Colonic mucosa (tissue), 4 donors: Measurements from ENCODE around the gene CACNA2D1. TPM values are rescaled to one million over a fixed set of nuclear protein-coding genes. Genes with fewer than 3 reads are reported as not detected.

Source experiments
- DNase-seq: peaks from one replicate; pipeline ENCODE4 v3.0.0-alpha.2; 2020
- H3K27ac ChIP-seq: fragments of 200-600 bp; one replicate; pipeline ENCODE4 v1.8.0; 2021
- H3K27me3 ChIP-seq: fragments of 200-600 bp; one replicate; pipeline ENCODE4 v1.8.0; 2021
- H3K36me3 ChIP-seq: fragments of 200-600 bp; one replicate; pipeline ENCODE4 v1.8.0; 2021
- H3K4me1 ChIP-seq: fragments of 200-600 bp; one replicate; pipeline ENCODE4 v1.8.0; 2021; ENCODE audit warnings: mild to moderate bottlenecking
- H3K4me3 ChIP-seq: fragments of 200-600 bp; one replicate; pipeline ENCODE4 v1.8.0; 2021
- H3K9ac ChIP-seq, 2 donors: one replicate each; pipeline ENCODE4 v1.7.0; 2013; ENCODE audit warnings: control low read depth in 2 of 2, low read depth in 2 of 2, low read length in 2 of 2
- H3K9me3 ChIP-seq: fragments of 200-600 bp; one replicate; pipeline ENCODE4 v1.8.0; 2021
- intact Hi-C: fragments of 100-400 bp; cut with DNase I; formaldehyde crosslinking; loops from one replicate; pipeline ENCODE4 v1.14.1; 2022
- total RNA-seq, 2 donors: library from RNA; stranded (reverse); fragmentation: NEBNext Ultra II Directional in 1 of 2; extraction: Animal tissue kit (Norgen Biotek cat#: 25700) in 1 of 2; gene quantifications; one replicate each; pipeline ENCODE4 v1.2.1, GENCODE V29; 2021
- TF ChIP-seq, protein P1 (sequence below): fragments of 200-600 bp; IDR thresholded peaks from one replicate; pipeline ENCODE4 v1.8.0; 2022; ENCODE audit warnings: antibody characterized with exemption, mild to moderate bottlenecking
- donor health status: healthy.
- donor health status: DM: no; HTN: no; CAD: no.
- donor health status: DM: no; HTN: no; CAD: no.

CACNA2D1 gene
- total RNA-seq, 2 donors from 2014 or later = 1.4 to 9.3 TPM

DNA sequence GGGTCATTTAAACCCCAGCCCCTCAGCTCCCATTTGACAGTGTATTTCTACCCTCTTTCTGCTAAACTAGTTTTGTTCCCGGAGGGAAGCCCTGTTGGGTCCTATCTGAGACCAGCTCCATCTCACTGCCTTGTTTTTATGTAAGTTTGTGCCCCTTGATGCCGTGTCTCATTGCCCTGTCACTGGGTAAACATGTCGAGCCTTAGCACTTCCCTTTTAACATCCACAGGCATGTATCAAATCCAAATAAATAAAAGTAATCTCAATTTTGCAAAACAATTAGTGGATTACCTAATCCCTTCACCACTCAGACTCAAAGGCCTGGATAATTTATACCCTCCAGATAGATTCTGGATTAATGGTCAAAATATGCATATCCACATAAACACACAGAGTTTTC lies 115.7 kb downstream of the CACNA2D1 start:
- TF ChIP-seq, protein P1, sequence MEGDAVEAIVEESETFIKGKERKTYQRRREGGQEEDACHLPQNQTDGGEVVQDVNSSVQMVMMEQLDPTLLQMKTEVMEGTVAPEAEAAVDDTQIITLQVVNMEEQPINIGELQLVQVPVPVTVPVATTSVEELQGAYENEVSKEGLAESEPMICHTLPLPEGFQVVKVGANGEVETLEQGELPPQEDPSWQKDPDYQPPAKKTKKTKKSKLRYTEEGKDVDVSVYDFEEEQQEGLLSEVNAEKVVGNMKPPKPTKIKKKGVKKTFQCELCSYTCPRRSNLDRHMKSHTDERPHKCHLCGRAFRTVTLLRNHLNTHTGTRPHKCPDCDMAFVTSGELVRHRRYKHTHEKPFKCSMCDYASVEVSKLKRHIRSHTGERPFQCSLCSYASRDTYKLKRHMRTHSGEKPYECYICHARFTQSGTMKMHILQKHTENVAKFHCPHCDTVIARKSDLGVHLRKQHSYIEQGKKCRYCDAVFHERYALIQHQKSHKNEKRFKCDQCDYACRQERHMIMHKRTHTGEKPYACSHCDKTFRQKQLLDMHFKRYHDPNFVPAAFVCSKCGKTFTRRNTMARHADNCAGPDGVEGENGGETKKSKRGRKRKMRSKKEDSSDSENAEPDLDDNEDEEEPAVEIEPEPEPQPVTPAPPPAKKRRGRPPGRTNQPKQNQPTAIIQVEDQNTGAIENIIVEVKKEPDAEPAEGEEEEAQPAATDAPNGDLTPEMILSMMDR = no peak

GRCh38 chr7:82325416-82325815 lies 118.2 kb downstream of the CACNA2D1 start:
- DNase-seq = no peak
- H3K9ac ChIP-seq = no peak overlapping the region
- no peaks in the 10 kb centered on the region for H3K9me3 ChIP-seq
- intact Hi-C loops = no loop called here
- H3K36me3 ChIP-seq = no peaks in the 10 kb centered on the region
- no peak overlapping the region for H3K27ac ChIP-seq
- no peak overlapping the region for H3K4me3 ChIP-seq
- H3K4me1 ChIP-seq = no peaks in the 10 kb centered on the region
- TF ChIP-seq, protein P1 = no peak
- no peaks in the 10 kb centered on the region for H3K27me3 ChIP-seq

More for the DNA sequence above, 115.7 kb downstream of the CACNA2D1 start:
- Histone ChIP-seq H3K9me3 (no peaks in the 10 kb centered on the region), H3K4me1 (no peaks in the 10 kb centered on the region), H3K4me3 (no peak overlapping the region), H3K36me3 (no peaks in the 10 kb centered on the region), H3K27me3 (no peaks in the 10 kb centered on the region), H3K9ac (no peak overlapping the region), H3K27ac (no peak overlapping the region)
- intact Hi-C loops = no loop called here
- DNase-seq = no peak

DNA sequence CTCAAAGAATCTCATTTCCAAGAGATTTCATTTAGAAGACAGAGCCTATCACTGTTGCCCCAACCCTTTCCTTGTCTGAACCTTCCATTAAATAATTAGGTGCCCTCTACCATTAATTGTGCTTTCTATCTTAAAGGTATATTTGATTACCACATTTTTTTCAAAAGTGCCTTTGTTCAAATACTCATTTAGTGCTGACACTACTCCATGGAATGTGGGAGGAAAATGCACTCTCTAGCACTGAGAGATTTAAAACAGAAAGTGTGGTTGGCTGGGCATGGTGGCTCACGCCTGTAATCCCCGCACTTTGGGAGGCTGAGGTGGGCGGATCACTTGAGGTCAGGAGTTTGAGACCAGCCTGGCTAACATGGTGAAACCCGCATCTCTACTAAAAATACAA lies 119.8 kb downstream of the CACNA2D1 start:
- intact Hi-C loops = no loop called here
- H3K4me1 ChIP-seq = no peaks in the 10 kb centered on the region
- no peaks in the 10 kb centered on the region for H3K36me3 ChIP-seq
- H3K27ac ChIP-seq = no peak overlapping the region
- H3K27me3 ChIP-seq = no peaks in the 10 kb centered on the region
- no peak overlapping the region for H3K9ac ChIP-seq
- DNase-seq = no peak
- H3K4me3 ChIP-seq = no peak overlapping the region
- H3K9me3 ChIP-seq = no peaks in the 10 kb centered on the region
- TF ChIP-seq, protein P1 = no peak

DNA sequence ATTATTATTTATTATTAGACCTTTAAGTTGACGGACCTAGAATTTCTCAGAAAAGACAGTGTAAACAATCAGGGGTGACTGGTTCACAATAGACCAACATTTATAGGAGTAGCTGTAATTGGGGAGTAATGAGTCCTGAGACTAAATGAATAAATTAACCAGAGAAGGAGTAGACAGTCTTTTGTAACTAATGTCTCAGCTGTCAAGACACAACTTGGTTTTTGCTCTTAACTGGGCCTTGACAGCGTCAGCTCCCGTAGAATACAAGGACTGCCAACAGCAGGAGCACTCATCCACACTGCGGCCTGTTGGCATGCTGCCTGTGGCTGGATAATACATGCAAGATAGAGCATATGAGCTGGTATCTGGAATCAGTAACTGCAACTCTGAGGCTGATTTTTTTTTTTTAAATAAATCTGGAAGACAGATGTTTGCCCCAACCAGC lies 123.9 kb downstream of the CACNA2D1 start:
- Histone ChIP-seq H3K9me3 (no peaks in the 10 kb centered on the region), H3K27ac (no peak overlapping the region), H3K36me3 (no peaks in the 10 kb centered on the region), H3K9ac (no peak overlapping the region), H3K4me1 (no peaks in the 10 kb centered on the region), H3K4me3 (no peak overlapping the region), H3K27me3 (no peaks in the 10 kb centered on the region)
- intact Hi-C loops = no loop called here
- DNase-seq = peak; percentile 32
- TF ChIP-seq, protein P1 = no peak

DNA sequence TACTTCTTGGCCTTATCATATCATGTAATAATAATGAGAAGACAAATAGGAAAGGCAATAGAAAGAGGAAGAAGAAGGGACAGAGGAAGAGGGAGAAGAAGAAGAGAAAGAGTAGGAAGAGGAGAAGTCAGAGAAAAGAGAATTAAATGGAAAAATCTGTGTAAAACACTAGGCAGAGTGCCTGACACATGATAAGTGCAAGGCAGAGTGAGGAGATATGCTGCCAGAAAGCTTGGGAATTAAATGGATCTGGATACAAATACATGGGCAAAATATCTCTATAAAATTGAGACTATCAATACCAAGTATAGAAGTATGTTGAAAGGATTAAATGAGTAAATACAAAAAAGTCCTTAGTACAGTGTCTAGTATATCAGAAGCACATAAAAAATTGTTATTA lies 124.8 kb downstream of the CACNA2D1 start:
- Histone ChIP-seq H3K36me3 (no peaks in the 10 kb centered on the region), H3K9ac (no peak overlapping the region), H3K9me3 (no peaks in the 10 kb centered on the region), H3K4me1 (no peaks in the 10 kb centered on the region), H3K4me3 (no peak overlapping the region), H3K27me3 (no peaks in the 10 kb centered on the region), H3K27ac (no peak overlapping the region)
- TF ChIP-seq, protein P1 = no peak
- no peak for DNase-seq
- intact Hi-C loops = no loop called here
